RWPE2 (cell line): ENCODE measurements around the gene H2AZ2.

Experiments used
- ATAC-seq: fragments of 200-7000 bp; cut with Tn5 transposase; 3 replicates; pipeline ENCODE4 v1.9.1; 2021; ENCODE audit warnings: low read depth
- DNase-seq: peaks from one replicate; pipeline ENCODE4 v3.0.0-alpha.2; 2020; ENCODE audit warnings: low spot score
- H3K27ac ChIP-seq: fragments of 450-650 bp; 2 replicates; pipeline ENCODE4 v1.5.1; 2017; ENCODE audit warnings: mild to moderate bottlenecking; ENCODE audit not compliant: poor library complexity, severe bottlenecking
- H3K27me3 ChIP-seq: fragments of 250-450 bp; sonication (Bioruptor Pico); 2 replicates; pipeline ENCODE4 v1.5.1; 2021; ENCODE audit warnings: mild to moderate bottlenecking, moderate library complexity; ENCODE audit not compliant: insufficient read depth, poor library complexity, severe bottlenecking
- H3K36me3 ChIP-seq: fragments of 250-450 bp; sonication (Bioruptor Pico); 2 replicates; pipeline ENCODE4 v1.5.1; 2020; ENCODE audit warnings: low read depth, mild to moderate bottlenecking, moderate library complexity
- H3K4me1 ChIP-seq: fragments of 250-450 bp; sonication (Bioruptor Pico); 2 replicates; pipeline ENCODE4 v1.5.1; 2021; ENCODE audit warnings: mild to moderate bottlenecking, moderate library complexity; ENCODE audit not compliant: insufficient read depth, poor library complexity, severe bottlenecking
- H3K4me3 ChIP-seq: fragments of 250-450 bp; sonication (Bioruptor Pico); 2 replicates; pipeline ENCODE4 v1.5.1; 2021; ENCODE audit warnings: mild to moderate bottlenecking, moderate library complexity; ENCODE audit not compliant: severe bottlenecking
- H3K9me3 ChIP-seq: fragments of 250-450 bp; sonication (Bioruptor Pico); 2 replicates; pipeline ENCODE4 v1.5.1; 2021; ENCODE audit warnings: mild to moderate bottlenecking, moderate library complexity; ENCODE audit not compliant: severe bottlenecking
- TF ChIP-seq, protein P1 (sequence below): fragments of 450-650 bp; IDR thresholded peaks from one replicate; pipeline ENCODE4 v1.5.1; 2017; ENCODE audit warnings: mild to moderate bottlenecking, moderate library complexity; ENCODE audit not compliant: poor library complexity, severe bottlenecking

Gene H2AZ2

DNA sequence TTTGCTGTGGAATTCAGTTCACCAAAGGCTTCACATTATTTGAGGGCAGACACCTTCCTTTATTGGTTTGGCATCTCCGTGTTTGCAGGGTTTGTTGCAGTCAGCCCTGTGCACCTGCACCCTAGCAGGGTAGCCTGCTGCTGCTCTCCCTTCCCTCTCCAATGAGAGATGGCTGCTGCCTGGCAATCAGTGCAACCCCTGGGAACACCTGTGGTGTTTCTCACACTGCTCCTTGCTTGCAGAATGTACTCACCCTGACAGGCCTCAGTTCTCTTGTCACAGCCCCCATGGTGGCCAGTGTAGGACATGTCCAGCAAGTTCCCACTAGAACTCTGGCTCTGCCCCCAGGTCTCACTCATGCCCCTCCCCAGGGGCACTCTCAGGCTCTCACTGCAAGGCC is 63.5 kb downstream of the H2AZ2 start:
- Histone ChIP-seq H3K27me3 (no peaks in the 10 kb centered on the region), H3K9me3 (no peaks in the 10 kb centered on the region), H3K36me3 (no peaks in the 10 kb centered on the region), H3K4me3 (no peak overlapping the region), H3K4me1 (no peaks in the 10 kb centered on the region), H3K27ac (no peak overlapping the region)
- ATAC-seq = no peak
- DNase-seq = no peak
- TF ChIP-seq, protein P1, sequence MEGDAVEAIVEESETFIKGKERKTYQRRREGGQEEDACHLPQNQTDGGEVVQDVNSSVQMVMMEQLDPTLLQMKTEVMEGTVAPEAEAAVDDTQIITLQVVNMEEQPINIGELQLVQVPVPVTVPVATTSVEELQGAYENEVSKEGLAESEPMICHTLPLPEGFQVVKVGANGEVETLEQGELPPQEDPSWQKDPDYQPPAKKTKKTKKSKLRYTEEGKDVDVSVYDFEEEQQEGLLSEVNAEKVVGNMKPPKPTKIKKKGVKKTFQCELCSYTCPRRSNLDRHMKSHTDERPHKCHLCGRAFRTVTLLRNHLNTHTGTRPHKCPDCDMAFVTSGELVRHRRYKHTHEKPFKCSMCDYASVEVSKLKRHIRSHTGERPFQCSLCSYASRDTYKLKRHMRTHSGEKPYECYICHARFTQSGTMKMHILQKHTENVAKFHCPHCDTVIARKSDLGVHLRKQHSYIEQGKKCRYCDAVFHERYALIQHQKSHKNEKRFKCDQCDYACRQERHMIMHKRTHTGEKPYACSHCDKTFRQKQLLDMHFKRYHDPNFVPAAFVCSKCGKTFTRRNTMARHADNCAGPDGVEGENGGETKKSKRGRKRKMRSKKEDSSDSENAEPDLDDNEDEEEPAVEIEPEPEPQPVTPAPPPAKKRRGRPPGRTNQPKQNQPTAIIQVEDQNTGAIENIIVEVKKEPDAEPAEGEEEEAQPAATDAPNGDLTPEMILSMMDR = no peak

DNA sequence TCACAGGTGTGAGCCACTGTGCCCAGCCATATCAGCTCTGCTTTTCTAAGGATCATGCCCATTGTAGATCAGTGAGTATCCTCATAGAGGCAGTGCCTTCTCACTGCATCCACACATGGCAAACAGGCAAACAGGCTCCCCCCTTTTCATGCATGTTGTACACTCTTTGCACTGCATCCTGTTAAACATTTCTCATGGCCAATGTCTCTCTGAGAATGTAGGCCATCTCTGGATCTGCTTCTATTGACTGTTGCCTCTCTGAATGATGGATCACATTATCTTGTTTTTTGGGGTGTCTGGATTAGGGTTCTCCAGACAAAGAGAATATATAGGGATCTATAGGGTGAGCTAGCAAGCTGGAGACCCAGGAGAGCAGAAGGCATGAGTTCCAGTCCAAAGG is 64.5 kb downstream of the H2AZ2 start:
- H3K4me1 ChIP-seq = no peaks in the 10 kb centered on the region
- TF ChIP-seq, protein P1 = no peak
- H3K27ac ChIP-seq = no peak overlapping the region
- DNase-seq (no peak), ATAC-seq (no peak)
- no peak overlapping the region for H3K4me3 ChIP-seq
- H3K36me3 ChIP-seq = no peaks in the 10 kb centered on the region
- no peaks in the 10 kb centered on the region for H3K9me3 ChIP-seq
- no peaks in the 10 kb centered on the region for H3K27me3 ChIP-seq

- H3K27ac ChIP-seq = no peak overlapping the region
- no peaks in the 10 kb centered on the region for H3K4me1 ChIP-seq
- no peaks in the 10 kb centered on the region for H3K27me3 ChIP-seq
- H3K36me3 ChIP-seq = no peaks in the 10 kb centered on the region
- ATAC-seq (peak; percentile 33; the same call in 1 of the 3 replicates), DNase-seq (no peak)
- TF ChIP-seq, protein P1 = no peak
- no peak overlapping the region for H3K4me3 ChIP-seq
- no peaks in the 10 kb centered on the region for H3K9me3 ChIP-seq
Observed at GRCh38 chr7:44782460-44782859, 65.4 kb downstream of the H2AZ2 start.
